GM18502 (cell line): ENCODE results near the gene AFF3.
"Not testable (repeated sequence)": the region's sequence is repeated elsewhere in the genome, so short reads cannot be mapped to it uniquely, and the experiment has no call there.

Source experiments
- ATAC-seq: cut with Tn5 transposase; IDR thresholded peaks from one replicate; pipeline ENCODE4 v1.9.1; 2021; ENCODE audit warnings: mild to moderate bottlenecking; ENCODE audit not compliant: unreplicated experiment, poor library complexity

The AFF3 gene

DNA sequence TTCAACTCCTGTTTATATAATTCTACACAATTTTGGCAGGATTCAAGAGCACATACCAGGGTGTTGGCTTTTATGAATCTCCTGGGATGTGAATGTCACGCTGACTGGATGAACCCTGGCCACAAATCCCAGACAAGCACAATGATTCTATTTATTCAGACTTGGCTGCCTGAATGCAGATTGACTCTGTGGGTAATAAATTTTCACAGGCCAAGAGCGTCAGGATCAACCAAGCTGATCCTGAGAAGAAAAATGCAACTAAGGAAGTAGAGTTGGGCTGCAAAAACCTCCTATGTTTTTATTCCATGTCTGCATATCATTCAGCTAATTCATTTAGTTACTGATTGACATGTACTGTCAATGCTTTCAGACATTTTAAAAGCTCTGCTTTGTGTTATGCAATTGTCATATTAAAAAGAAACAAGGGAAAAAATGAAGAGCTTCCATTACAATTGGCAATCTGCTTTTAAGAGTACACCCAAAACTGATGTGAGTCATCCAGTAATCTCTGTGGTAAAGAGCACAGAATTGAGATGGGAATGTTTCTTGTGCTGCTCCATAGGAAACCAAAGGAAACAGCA is 479.5 kb downstream of the AFF3 start:
- no peak for ATAC-seq

DNA sequence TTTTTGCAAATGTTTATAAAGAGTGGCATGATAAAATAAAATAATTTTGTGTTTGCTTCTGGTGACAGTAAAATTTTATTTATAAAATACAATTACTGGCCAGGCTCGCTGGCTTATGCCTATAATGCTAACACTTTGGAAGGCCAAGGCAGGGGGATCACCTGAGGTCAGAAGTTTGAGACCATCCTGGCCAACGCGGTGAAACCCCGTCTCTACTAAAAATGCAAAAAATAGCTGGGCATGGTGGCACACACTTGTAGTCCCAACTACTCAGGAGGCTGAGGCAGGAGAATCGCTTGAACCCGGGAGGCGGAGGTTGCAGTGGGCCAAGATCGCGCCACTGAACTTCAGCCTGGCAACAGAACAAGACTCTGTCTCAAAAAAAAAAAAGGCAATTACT is 480.6 kb downstream of the AFF3 start:
- not testable (repeated sequence) for ATAC-seq

- ATAC-seq, result no peak
These were observed 481.6 kb downstream of the AFF3 start for GRCh38 chr2:99660616-99661406.

DNA sequence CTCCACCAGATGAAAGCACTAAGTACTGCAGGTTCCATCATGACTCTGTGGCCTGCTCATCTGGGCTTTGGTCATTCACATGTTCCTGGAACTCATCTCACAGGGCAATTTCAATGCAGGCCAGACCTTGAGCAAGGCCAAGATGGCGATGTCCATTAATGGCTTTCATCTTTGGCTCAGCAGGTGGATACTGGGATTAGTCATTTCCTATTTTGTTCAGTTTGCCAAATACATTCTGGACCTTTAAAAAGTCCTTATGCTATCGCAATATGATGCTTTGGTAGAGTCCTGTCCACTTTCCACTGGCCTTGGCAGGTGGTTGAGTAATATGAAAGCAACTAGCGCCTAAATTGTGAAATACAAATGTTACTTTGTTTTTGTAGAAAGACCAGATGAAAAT is 482.5 kb downstream of the AFF3 start:
- ATAC-seq, result no peak

DNA sequence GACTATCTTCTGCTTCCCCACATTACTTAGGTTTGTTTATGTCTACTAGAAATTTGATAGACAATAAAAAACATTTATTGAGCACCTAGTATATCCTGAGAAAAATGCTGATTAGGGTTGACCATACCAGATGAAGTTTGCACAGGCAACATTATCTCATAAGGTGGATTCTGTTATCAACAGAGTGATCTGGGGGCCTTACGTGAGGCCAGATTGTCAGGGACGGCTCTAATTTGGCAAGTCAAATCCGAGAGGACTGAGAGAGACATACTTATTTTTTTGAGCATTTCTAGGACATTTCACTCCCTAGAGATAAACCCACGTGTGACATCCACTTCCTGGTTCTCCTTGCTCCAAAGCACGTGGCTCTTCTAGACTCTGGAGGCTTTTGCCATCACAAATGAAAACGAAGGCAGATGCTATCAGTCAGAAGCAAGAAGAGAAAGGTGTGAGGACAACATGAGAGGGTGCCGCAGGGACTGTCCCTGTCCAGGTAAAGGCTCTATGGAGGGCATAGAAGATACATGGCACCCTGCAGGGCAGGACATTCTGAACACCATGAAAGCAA is 484.6 kb downstream of the AFF3 start:
- no peak for ATAC-seq

DNA sequence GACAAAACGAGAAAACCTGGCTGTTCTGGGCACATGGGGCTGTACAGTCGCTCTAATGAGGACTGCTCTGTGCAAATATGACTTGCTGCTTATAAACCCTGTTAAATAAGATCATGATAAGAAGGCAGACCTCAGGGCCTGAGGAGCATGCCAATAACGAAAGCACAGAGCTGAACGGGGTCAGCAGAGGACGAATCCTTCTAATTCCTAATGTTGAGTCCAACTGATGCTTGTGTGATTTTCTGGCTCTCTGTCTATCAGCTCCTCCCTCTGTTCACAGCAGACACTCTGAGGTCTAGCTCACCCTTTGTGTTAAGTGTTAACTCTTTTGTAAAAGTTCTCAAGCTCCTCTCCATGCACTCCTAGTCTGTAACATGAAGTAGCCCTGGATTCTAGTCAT is 485.4 kb downstream of the AFF3 start:
- no peak for ATAC-seq

GRCh38 chr2:99653433-99653832 is 489.0 kb downstream of the AFF3 start:
- no peak for ATAC-seq

DNA sequence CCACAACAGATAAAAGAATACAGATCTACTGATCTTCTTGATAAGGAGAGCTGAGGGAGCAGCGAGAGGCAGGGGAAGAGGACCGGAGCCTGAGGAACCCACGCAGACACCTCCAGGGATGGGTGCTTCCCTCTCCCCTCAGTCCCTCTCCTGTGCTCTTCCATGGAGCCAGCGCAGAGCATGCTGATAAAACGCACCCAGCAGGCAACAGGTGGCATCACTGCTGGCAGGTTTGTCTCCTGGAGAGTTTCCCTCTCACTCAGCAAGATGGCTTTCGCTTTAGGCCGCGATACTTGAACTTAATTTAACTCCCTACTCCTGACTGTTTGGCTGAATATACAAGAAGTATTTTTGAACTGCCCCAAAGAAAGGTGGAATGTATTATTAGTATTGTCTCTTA is 489.5 kb downstream of the AFF3 start:
- ATAC-seq, result no peak

DNA sequence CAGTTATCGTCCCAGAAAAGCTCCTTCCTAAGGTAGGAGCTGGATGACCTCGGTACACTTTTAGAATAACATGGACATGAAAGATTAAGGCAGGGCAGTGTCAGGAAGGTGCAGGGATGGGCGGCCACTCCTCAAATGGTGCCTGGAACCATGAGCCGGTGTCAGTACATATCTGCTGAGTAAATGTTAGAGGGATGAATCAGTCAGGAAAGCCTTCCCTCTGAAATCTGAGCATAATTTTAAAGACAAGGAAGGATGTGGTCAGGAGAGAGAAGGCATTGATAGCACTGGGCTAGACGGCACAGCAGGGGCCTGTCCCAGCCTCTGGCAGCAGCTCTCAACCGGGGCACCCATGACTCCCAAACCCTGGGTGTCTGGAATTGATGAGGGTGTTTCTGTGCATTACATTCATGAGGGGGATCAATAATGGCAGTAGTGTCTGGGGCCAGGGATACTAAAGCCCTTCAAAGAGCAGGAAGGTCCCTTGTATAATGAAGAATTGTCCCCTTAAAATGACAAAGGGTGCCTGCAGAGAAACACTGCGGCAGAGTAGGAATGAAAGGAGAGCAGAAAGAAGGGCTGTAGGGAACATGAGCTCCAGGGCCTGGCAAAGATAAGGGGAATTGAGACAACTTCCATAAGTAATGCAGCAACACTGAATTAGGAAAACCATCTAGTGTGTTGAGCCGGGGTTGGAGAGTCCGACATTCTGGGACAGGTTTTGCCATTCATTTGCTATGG is 490.3 kb downstream of the AFF3 start:
- ATAC-seq, result no peak

- ATAC-seq, result no peak
These were observed 493.2 kb downstream of the AFF3 start for GRCh38 chr2:99648906-99649789.

DNA sequence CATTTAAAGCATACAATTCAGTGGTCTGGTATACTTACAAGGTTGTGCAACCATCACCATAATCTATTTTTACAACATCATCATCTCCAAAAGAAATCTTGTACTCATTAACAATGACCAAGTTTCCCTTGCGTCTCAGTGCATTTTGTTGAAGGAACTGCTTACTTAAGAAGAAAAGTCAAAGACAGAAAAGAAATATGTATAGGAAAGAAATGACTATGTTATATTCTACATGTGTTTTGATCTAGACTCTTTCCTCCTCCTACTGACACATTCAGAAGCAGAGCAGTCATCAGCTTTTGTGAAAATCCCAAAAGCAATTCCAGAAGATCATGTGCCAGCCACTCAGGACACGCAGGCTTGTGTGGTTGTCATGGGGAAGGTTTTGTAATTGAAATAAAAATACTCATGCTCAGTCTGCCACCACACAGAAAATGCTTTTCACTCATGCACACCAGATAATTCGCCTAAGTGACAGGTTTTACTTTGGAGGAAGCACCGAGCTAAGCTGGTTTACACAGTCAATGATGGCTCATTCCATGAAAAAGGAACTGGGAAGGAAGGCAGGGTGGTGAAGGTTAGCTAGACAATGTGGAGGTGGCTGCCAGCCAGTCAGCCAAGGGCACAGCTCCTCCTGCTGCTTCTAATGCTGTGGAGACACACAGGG is 494.1 kb downstream of the AFF3 start:
- ATAC-seq, result no peak

- no peak for ATAC-seq
These were observed 496.4 kb downstream of the AFF3 start for GRCh38 chr2:99645960-99646359.

DNA sequence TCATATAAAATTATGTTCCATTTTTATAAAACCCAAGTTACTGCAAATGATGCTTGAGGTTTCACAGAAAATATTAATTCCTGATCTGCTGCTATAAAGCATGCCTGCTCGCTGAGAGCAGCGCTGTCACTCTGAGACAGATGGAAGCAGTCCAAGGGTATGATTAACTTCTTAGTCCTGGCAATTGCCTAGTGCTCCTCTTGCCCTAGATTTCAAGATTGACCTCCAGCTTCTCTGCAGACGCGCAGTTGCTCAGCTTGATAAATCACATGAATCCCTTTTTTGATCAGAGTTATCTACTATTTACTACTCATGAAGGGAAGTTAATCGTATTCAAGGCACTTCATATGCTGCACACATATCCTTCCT is 498.0 kb downstream of the AFF3 start:
- no peak for ATAC-seq

- ATAC-seq, result no peak
These were observed 498.5 kb downstream of the AFF3 start for GRCh38 chr2:99643787-99644418.

- no peak for ATAC-seq
These were observed 500.4 kb downstream of the AFF3 start for GRCh38 chr2:99641999-99642398.

GRCh38 chr2:99640635-99641151 is 501.7 kb downstream of the AFF3 start:
- ATAC-seq, result no peak

DNA sequence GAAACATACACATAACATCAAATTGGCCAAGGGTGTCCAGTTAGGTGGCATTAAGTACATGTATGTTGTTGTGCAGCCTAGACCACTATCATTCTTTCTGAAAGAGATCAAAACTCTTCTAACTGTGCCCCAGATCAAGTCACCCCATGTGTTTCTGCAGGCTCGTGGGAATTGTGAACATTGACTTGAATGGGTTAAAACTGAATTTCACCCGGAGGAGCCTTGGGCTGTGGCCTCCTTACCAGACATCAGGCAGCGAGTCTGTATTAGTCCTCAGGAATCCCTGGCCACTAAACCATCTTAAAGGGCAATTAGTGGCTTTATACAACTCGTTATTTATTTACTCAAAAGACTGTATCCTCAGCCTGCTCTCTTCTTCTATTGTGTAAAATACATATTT is 503.6 kb downstream of the AFF3 start:
- ATAC-seq, result no peak

DNA sequence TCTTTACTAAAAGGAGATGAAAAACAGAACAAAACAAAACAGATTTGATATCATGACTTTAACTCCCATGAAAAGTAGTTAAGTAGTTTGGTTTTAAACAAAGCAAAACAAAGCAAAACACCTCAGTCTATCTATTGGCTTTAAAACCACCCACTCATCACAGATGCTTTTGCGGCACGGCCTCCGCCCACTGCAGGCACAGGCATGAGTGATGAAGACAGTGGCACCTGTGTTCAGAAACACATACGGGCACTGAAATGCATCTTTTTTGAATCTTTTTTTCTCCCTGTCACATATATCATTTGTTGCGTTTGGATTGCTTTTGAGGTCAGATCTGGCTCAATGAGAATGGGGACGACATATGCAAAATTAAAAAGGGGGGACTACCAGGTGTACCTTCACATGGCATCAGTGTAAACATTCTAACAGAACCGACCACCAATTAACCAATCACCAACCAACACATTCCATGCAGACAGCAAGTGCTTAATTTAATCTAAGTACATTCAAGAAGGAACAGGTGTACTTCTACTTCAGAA is 505.2 kb downstream of the AFF3 start:
- no peak for ATAC-seq
